IMR-90 (cell line): ENCODE measurements around the gene BAG1. TPM values are rescaled to one million over a fixed set of nuclear protein-coding genes. Genes with fewer than 3 reads are reported as not detected.

Source experiments
- ATAC-seq: fragments of 200-7000 bp; cut with Tn5 transposase; 2 replicates; pipeline ENCODE4 v1.9.1; 2020; ENCODE audit warnings: low read depth, mild to moderate bottlenecking, moderate library complexity
- BruUV-seq: library from RNA; stranded (reverse); fragments of 400-500 nt; replicated peaks from 2 replicates; lab custom pipeline; 2021; lab: Mats Ljungman, UMichigan
- CTCF ChIA-PET: fragments of 300-600 bp; formaldehyde crosslinking; extraction: SDS; loops from one replicate; lab custom pipeline; 2021; ENCODE audit warnings: antibody characterized with exemption; lab: Yijun Ruan, JAX
- POLR2A ChIA-PET: fragments of 300-600 bp; sonication (Branson Sonifier 250); formaldehyde crosslinking; loops from one replicate; lab custom pipeline; 2022; ENCODE audit warnings: antibody characterized with exemption; ENCODE audit not compliant: unreplicated experiment; lab: Charles Lee
- DNase-seq: peaks from one replicate; pipeline ENCODE4 v3.0.0; 2013
- H2AFZ ChIP-seq: replicated peaks from 2 replicates; pipeline ENCODE3; 2013; ENCODE audit warnings: low read length, mild to moderate bottlenecking; ENCODE audit not compliant: poor library complexity
- H2AK5ac ChIP-seq: 2 replicates; pipeline ENCODE4 v1.6.1; 2013; ENCODE audit warnings: low read depth, low read length, inconsistent platforms
- H2AK9ac ChIP-seq: replicated peaks from 2 replicates; pipeline ENCODE3; 2013; ENCODE audit warnings: mild to moderate bottlenecking, low read depth, low read length, moderate library complexity; ENCODE audit not compliant: poor library complexity
- H2BK120ac ChIP-seq: 2 replicates; pipeline ENCODE4 v1.6.1; 2013; ENCODE audit warnings: low read depth, low read length, inconsistent platforms
- H2BK15ac ChIP-seq: 3 replicates; pipeline ENCODE4 v1.6.1; 2013; ENCODE audit warnings: low read depth, low read length, inconsistent platforms
- H2BK20ac ChIP-seq: 2 replicates; pipeline ENCODE4 v1.6.1; 2013; ENCODE audit warnings: low read depth, mild to moderate bottlenecking, inconsistent platforms, low read length, moderate library complexity
- H2BK5ac ChIP-seq: 2 replicates; pipeline ENCODE4 v1.6.1; 2013; ENCODE audit warnings: mild to moderate bottlenecking, low read depth, low read length, inconsistent platforms; ENCODE audit not compliant: poor library complexity, severe bottlenecking
- H3K14ac ChIP-seq: replicated peaks from 2 replicates; pipeline ENCODE4 v1.6.1; 2013; ENCODE audit warnings: low read depth, low read length, inconsistent platforms
- H3K18ac ChIP-seq: 2 replicates; pipeline ENCODE4 v1.6.1; 2013; ENCODE audit warnings: low read depth, low read length, control low read depth
- H3K23ac ChIP-seq: 2 replicates; pipeline ENCODE4 v1.6.1; 2013; ENCODE audit warnings: low read depth, low read length, inconsistent platforms
- H3K27ac ChIP-seq: 2 replicates; pipeline ENCODE4 v1.5.1; 2013; ENCODE audit warnings: mild to moderate bottlenecking, control low read depth, low read length; ENCODE audit not compliant: insufficient read depth
- H3K27me3 ChIP-seq: 2 replicates; pipeline ENCODE4 v1.6.1; 2013; ENCODE audit warnings: low read length; ENCODE audit not compliant: control insufficient read depth, insufficient read depth
- H3K36me3 ChIP-seq: 2 replicates; pipeline ENCODE4 v1.6.1; 2013; ENCODE audit warnings: low read length, mixed read lengths; ENCODE audit not compliant: control insufficient read depth, insufficient read depth
- H3K4ac ChIP-seq: 2 replicates; pipeline ENCODE4 v1.6.1; 2013; ENCODE audit warnings: low read depth, low read length, inconsistent platforms
- H3K4me1 ChIP-seq: 2 replicates; pipeline ENCODE4 v1.6.1; 2013; ENCODE audit warnings: low read length, mixed read lengths; ENCODE audit not compliant: control insufficient read depth, insufficient read depth
- H3K4me2 ChIP-seq: 2 replicates; pipeline ENCODE4 v1.6.1; 2013; ENCODE audit warnings: low read depth, mild to moderate bottlenecking, control low read depth, low read length, moderate library complexity
- H3K4me3 ChIP-seq: 2 replicates; pipeline ENCODE4 v1.5.1; 2013; ENCODE audit warnings: low read depth, mild to moderate bottlenecking, control low read depth, low read length, moderate library complexity; ENCODE audit not compliant: insufficient read depth
- H3K56ac ChIP-seq: 2 replicates; pipeline ENCODE4 v1.6.1; 2013; ENCODE audit warnings: low read length, inconsistent platforms; ENCODE audit not compliant: insufficient read depth; ENCODE audit errors: extremely low read depth
- H3K79me1 ChIP-seq, 2 experiments: 2 replicates each; pipeline ENCODE4 v1.6.1; 2013; ENCODE audit warnings: low read length in 2 of 2, inconsistent platforms in 1 of 2, low read depth in 1 of 2
- H3K9ac ChIP-seq: 2 replicates; pipeline ENCODE4 v1.6.1; 2013; ENCODE audit warnings: low read depth, low read length, control low read depth
- H3K9me1 ChIP-seq: 2 replicates; pipeline ENCODE4 v1.6.1; 2013; ENCODE audit warnings: low read length, inconsistent platforms; ENCODE audit not compliant: insufficient read depth
- H3K9me3 ChIP-seq: 2 replicates; pipeline ENCODE4 v1.6.1; 2013; ENCODE audit warnings: low read length; ENCODE audit not compliant: control insufficient read depth, insufficient read depth
- H4K20me1 ChIP-seq: 2 replicates; pipeline ENCODE4 v1.6.1; 2013; ENCODE audit warnings: low read length, inconsistent platforms; ENCODE audit not compliant: insufficient read depth
- H4K5ac ChIP-seq: 2 replicates; pipeline ENCODE4 v1.6.1; 2013; ENCODE audit warnings: mild to moderate bottlenecking, low read depth, low read length, control low read depth
- H4K8ac ChIP-seq, 2 experiments: 2 replicates each; pipeline ENCODE4 v1.6.1; 2013; ENCODE audit warnings: low read depth in 2 of 2, low read length in 2 of 2, control low read depth in 1 of 2, inconsistent platforms in 1 of 2
- H4K91ac ChIP-seq: 2 replicates; pipeline ENCODE4 v1.6.1; 2013; ENCODE audit warnings: low read depth, low read length, inconsistent platforms; ENCODE audit not compliant: insufficient read depth
- BHLHE40 ChIP-seq: fragments of 150-350 bp; IDR thresholded peaks from 2 replicates; pipeline ENCODE4 v1.6.1; 2016; ENCODE audit warnings: mild to moderate bottlenecking, low read depth, low read length
- CHD1 ChIP-seq: IDR thresholded peaks from 2 replicates; pipeline ENCODE4 v1.6.1; 2012; ENCODE audit warnings: low read depth, low read length, improper control_type of control experiment
- FOS ChIP-seq: fragments of 150-350 bp; IDR thresholded peaks from 2 replicates; pipeline ENCODE4 v1.6.1; 2016; ENCODE audit warnings: low read depth, low read length
- MAFK ChIP-seq: IDR thresholded peaks from 2 replicates; pipeline ENCODE4 v1.6.1; 2012; ENCODE audit warnings: low read depth, low read length, improper control_type of control experiment
- MAZ ChIP-seq: IDR thresholded peaks from 2 replicates; pipeline ENCODE4 v1.6.1; 2012; ENCODE audit warnings: low read depth, mild to moderate bottlenecking, low read length, improper control_type of control experiment, moderate library complexity, borderline replicate concordance
- NFE2L2 ChIP-seq: fragments of 150-350 bp; IDR thresholded peaks from 2 replicates; pipeline ENCODE4 v1.6.1; 2016; ENCODE audit warnings: low read depth, mild to moderate bottlenecking, low read length
- POLR2A ChIP-seq: IDR thresholded peaks from 2 replicates; pipeline ENCODE4 v1.6.1; 2012; ENCODE audit warnings: mild to moderate bottlenecking, low read depth, low read length
- RAD21 ChIP-seq: IDR thresholded peaks from 2 replicates; pipeline ENCODE4 v1.6.1; 2012; ENCODE audit warnings: low read length, improper control_type of control experiment
- SMC3 ChIP-seq: fragments of 150-350 bp; IDR thresholded peaks from 2 replicates; pipeline ENCODE4 v1.6.1; 2016; ENCODE audit warnings: low read depth, mild to moderate bottlenecking, antibody characterized with exemption, low read length, moderate library complexity
- WGBS, 2 experiments: methylation state at CpG; one replicate each; pipeline versions ENCODE4 v1.1.5 to v1.1.7; 2013; ENCODE audit warnings: missing lambda C conversion rate in 2 of 2; ENCODE audit not compliant: insufficient read length in 1 of 2; ENCODE audit errors: extremely low coverage in 2 of 2; 5-methylcytosine and 5-hydroxymethylcytosine counted together
- dilution Hi-C: fragments of 300-500 bp; cut with HindIII; formaldehyde crosslinking; loops from one replicate; pipeline ENCODE4 v1.14.3; 2018; ENCODE audit warnings: low sequenced_read_pairs; ENCODE audit not compliant: unreplicated experiment
- in situ Hi-C: fragments of 300-500 bp; cut with MboI; formaldehyde crosslinking; loops from 3 replicates; pipeline ENCODE4 v1.14.3; 2019; ENCODE audit warnings: low sequenced_read_pairs, inconsistent platforms, mixed read lengths
- intact Hi-C: fragments of 100-400 bp; cut with micrococcal nuclease; formaldehyde crosslinking; loops from 2 replicates; pipeline ENCODE4 v1.10.0; 2022
- polyA plus RNA-seq, 3 experiments: library from polyadenylated mRNA; depleted of rRNA; stranded (reverse); fragments of >200 nt; gene quantifications; 2 replicates each; pipeline ENCODE4 v1.2.3, GENCODE V29; 2012; ENCODE audit warnings: low replicate concordance in 1 of 3
- total RNA-seq: library from RNA; depleted of rRNA; stranded (reverse); fragments of >200 nt; gene quantifications from 2 replicates; pipeline ENCODE4 v1.2.3, GENCODE V29; 2012
- TF ChIP-seq, protein P1 (sequence below): fragments of 150-350 bp; IDR thresholded peaks from 2 replicates; pipeline ENCODE4 v1.6.1; 2016; ENCODE audit warnings: low read depth, mild to moderate bottlenecking, low read length, moderate library complexity, borderline replicate concordance
- TF ChIP-seq, protein P2 (sequence below): conservative IDR thresholded peaks from 2 replicates; pipeline ENCODE4 v1.5.1; 2012; ENCODE audit warnings: mild to moderate bottlenecking, low read depth, low read length, improper control_type of control experiment
- TF ChIP-seq, protein P3 (sequence below): fragments of 150-350 bp; IDR thresholded peaks from 2 replicates; pipeline ENCODE4 v1.6.1; 2017; ENCODE audit warnings: mild to moderate bottlenecking, antibody characterized with exemption, low read length, low read depth

Gene BAG1
- total and polyA plus RNA-seq, 2 of the 4 experiments (the other 2 are of a cell fraction), result 4.5 to 20.9 TPM

- Histone ChIP-seq H3K9ac (no peak overlapping the region), H3K56ac (no peak overlapping the region), H2AFZ (no peak overlapping the region), H2BK5ac (no peak overlapping the region), H4K20me1 (no peaks in the 10 kb centered on the region), H3K79me1 (peaks cover 17 to 28% of the 10 kb centered on the region in 2 experiments), H3K23ac (no peak overlapping the region), H3K9me1 (no peaks in the 10 kb centered on the region), H3K27ac (no peak overlapping the region), H3K36me3 (peaks cover 3% of the 10 kb centered on the region; the same call in 1 of the 2 replicates), H2BK120ac (no peak overlapping the region), H3K9me3 (no peaks in the 10 kb centered on the region), H4K91ac (no peak overlapping the region), H2AK9ac (no peak overlapping the region), H2BK15ac (no peak overlapping the region), H3K14ac (no peak overlapping the region), H2BK20ac (no peak overlapping the region), H3K27me3 (no peaks in the 10 kb centered on the region), H2AK5ac (no peak overlapping the region), H3K4me1 (peaks cover 4% of the 10 kb centered on the region; the same call in 1 of the 2 replicates), H4K5ac (no peak overlapping the region), H3K4me2 (no peak overlapping the region), H3K18ac (no peak overlapping the region), H3K4me3 (no peak overlapping the region), H4K8ac (no peak overlapping the region), H3K4ac (no peak overlapping the region)
- ChIA-PET CTCF (interaction anchor here (1.0 kb wide), 1 partner anchor 178 kb away, joined by 3 read pairs; no protein-coding TSS in a partner anchor), POLR2A (no interaction called here)
- DNase-seq (no peak), ATAC-seq (no peak)
- intact Hi-C loops, result loop anchor here (5.0 kb wide), 1 partner anchor 229 kb away; no protein-coding TSS in a partner anchor
- in situ Hi-C loops, result no loop called here
- WGBS, 2 experiments, result no CpG with 5 or more reads among the region's 4 CpGs
- TF ChIP-seq POLR2A (no peak), CHD1 (no peak), MAZ (no peak), NFE2L2 (no peak), BHLHE40 (no peak), FOS (no peak), MAFK (no peak), SMC3 (no peak), RAD21 (no peak)
- TF ChIP-seq, protein P1, sequence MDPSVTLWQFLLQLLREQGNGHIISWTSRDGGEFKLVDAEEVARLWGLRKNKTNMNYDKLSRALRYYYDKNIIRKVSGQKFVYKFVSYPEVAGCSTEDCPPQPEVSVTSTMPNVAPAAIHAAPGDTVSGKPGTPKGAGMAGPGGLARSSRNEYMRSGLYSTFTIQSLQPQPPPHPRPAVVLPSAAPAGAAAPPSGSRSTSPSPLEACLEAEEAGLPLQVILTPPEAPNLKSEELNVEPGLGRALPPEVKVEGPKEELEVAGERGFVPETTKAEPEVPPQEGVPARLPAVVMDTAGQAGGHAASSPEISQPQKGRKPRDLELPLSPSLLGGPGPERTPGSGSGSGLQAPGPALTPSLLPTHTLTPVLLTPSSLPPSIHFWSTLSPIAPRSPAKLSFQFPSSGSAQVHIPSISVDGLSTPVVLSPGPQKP, result no peak
- TF ChIP-seq, protein P2, sequence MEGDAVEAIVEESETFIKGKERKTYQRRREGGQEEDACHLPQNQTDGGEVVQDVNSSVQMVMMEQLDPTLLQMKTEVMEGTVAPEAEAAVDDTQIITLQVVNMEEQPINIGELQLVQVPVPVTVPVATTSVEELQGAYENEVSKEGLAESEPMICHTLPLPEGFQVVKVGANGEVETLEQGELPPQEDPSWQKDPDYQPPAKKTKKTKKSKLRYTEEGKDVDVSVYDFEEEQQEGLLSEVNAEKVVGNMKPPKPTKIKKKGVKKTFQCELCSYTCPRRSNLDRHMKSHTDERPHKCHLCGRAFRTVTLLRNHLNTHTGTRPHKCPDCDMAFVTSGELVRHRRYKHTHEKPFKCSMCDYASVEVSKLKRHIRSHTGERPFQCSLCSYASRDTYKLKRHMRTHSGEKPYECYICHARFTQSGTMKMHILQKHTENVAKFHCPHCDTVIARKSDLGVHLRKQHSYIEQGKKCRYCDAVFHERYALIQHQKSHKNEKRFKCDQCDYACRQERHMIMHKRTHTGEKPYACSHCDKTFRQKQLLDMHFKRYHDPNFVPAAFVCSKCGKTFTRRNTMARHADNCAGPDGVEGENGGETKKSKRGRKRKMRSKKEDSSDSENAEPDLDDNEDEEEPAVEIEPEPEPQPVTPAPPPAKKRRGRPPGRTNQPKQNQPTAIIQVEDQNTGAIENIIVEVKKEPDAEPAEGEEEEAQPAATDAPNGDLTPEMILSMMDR, result no peak
- TF ChIP-seq, protein P3, sequence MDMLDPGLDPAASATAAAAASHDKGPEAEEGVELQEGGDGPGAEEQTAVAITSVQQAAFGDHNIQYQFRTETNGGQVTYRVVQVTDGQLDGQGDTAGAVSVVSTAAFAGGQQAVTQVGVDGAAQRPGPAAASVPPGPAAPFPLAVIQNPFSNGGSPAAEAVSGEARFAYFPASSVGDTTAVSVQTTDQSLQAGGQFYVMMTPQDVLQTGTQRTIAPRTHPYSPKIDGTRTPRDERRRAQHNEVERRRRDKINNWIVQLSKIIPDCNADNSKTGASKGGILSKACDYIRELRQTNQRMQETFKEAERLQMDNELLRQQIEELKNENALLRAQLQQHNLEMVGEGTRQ, result no peak
- no TSS peak for BruUV-seq
- dilution Hi-C loops, result loop anchor here (25.0 kb wide), 1 partner anchor 174 kb away; the partner anchor contains the start of gene NOL6
These were observed 23.7 kb upstream of the BAG1 start for GRCh38 chr9:33288235-33288634.
